Globus pallidus (tissue), 1 donor: ENCODE data around the gene KCNIP3.
"Not testable (repeated sequence)": the region's sequence is repeated elsewhere in the genome, so short reads cannot be mapped to it uniquely, and the experiment has no call there.

ENCODE experiments used
- DNase-seq: peaks from one replicate; pipeline ENCODE4 v3.0.0-alpha.2; 2015; ENCODE audit warnings: low spot score

The KCNIP3 gene

GRCh38 chr2:95372216-95372829 lies 75.2 kb downstream of the KCNIP3 start:
- no peak for DNase-seq

- DNase-seq: no peak
Measured at GRCh38 chr2:95372845-95373244, 75.7 kb downstream of the KCNIP3 start.

- no peak for DNase-seq
Measured at GRCh38 chr2:95374029-95374428, 76.9 kb downstream of the KCNIP3 start.

- no peak for DNase-seq
Measured at GRCh38 chr2:95374451-95374920, 77.3 kb downstream of the KCNIP3 start.

- DNase-seq: no peak
Measured at GRCh38 chr2:95374921-95375471, 77.8 kb downstream of the KCNIP3 start.

- DNase-seq: no peak
Measured at GRCh38 chr2:95375532-95376150, 78.5 kb downstream of the KCNIP3 start.

- DNase-seq: no peak
Measured at GRCh38 chr2:95376311-95377215, 79.4 kb downstream of the KCNIP3 start.

- DNase-seq: no peak
Measured at GRCh38 chr2:95377216-95378123, 80.3 kb downstream of the KCNIP3 start.

- not testable (repeated sequence) for DNase-seq
Measured at GRCh38 chr2:95378281-95378680, 81.1 kb downstream of the KCNIP3 start.

GRCh38 chr2:95379371-95379831 lies 82.3 kb downstream of the KCNIP3 start:
- DNase-seq: no peak

GRCh38 chr2:95380280-95380679 lies 83.1 kb downstream of the KCNIP3 start:
- no peak for DNase-seq

- DNase-seq: no peak
Measured at GRCh38 chr2:95380731-95381130, 83.6 kb downstream of the KCNIP3 start.

GRCh38 chr2:95381212-95382191 lies 84.4 kb downstream of the KCNIP3 start:
- no peak for DNase-seq

GRCh38 chr2:95382192-95382591 lies 85.0 kb downstream of the KCNIP3 start:
- no peak for DNase-seq

GRCh38 chr2:95382686-95383634 lies 85.8 kb downstream of the KCNIP3 start:
- no peak for DNase-seq

GRCh38 chr2:95383635-95384027 lies 86.5 kb downstream of the KCNIP3 start:
- no peak for DNase-seq

GRCh38 chr2:95384854-95385569 lies 87.9 kb downstream of the KCNIP3 start:
- DNase-seq: no peak

GRCh38 chr2:95385570-95385984 lies 88.4 kb downstream of the KCNIP3 start:
- no peak for DNase-seq
